SU-DHL-6 (cell line): ENCODE results near the gene SEMA5A.

Experiments used
- EZH2phosphoT487 ChIP-seq: fragments of 200-600 bp; sonication (generic), shearing (Covaris generic); conservative IDR thresholded peaks from 2 replicates; pipeline ENCODE4 v1.6.1; 2018; ENCODE audit warnings: mild to moderate bottlenecking, antibody characterized with exemption, low read length, moderate library complexity, mixed read lengths
- TF ChIP-seq, protein P1 (sequence below): fragments of 200-600 bp; sonication (generic); IDR thresholded peaks from one replicate; pipeline ENCODE4 v1.5.1; 2017; ENCODE audit warnings: antibody characterized with exemption, mild to moderate bottlenecking, low read length, moderate library complexity; ENCODE audit not compliant: insufficient read depth, poor library complexity, severe bottlenecking

DNA sequence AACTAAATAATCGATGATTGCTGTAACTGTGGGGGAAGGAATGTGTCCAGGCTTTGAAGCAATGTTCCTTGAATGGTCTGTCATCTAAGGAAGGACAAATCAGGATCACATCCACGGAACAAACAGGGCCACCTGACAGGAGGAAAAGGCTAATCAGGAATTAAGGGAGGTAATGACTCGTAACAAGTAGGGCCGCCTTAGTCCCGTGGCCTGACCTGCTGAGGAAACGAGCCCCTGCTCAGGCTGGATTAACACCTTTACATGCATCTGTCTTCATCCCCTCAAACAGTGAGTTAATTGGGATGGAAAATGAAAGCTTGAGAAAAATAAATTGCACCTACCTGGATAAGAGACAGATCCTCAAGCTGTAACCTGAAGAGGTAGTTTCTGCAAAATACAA lies 227.8 kb downstream of the SEMA5A start:
- TF ChIP-seq, protein P1, sequence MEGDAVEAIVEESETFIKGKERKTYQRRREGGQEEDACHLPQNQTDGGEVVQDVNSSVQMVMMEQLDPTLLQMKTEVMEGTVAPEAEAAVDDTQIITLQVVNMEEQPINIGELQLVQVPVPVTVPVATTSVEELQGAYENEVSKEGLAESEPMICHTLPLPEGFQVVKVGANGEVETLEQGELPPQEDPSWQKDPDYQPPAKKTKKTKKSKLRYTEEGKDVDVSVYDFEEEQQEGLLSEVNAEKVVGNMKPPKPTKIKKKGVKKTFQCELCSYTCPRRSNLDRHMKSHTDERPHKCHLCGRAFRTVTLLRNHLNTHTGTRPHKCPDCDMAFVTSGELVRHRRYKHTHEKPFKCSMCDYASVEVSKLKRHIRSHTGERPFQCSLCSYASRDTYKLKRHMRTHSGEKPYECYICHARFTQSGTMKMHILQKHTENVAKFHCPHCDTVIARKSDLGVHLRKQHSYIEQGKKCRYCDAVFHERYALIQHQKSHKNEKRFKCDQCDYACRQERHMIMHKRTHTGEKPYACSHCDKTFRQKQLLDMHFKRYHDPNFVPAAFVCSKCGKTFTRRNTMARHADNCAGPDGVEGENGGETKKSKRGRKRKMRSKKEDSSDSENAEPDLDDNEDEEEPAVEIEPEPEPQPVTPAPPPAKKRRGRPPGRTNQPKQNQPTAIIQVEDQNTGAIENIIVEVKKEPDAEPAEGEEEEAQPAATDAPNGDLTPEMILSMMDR, result no peak
- TF ChIP-seq EZH2phosphoT487, result no peak
